Panc1 (cell line): ENCODE results near the gene MLNR. TPM values are rescaled to one million over a fixed set of nuclear protein-coding genes. Genes with fewer than 3 reads are reported as not detected.

Experiments used
- ATAC-seq: fragments of 200-7000 bp; cut with Tn5 transposase; 2 replicates; pipeline ENCODE4 v1.9.1; 2020; ENCODE audit warnings: mild to moderate bottlenecking, moderate library complexity
- BruUV-seq: library from RNA; stranded (reverse); fragments of 400-500 nt; replicated peaks from 2 replicates; lab custom pipeline; 2021; lab: Mats Ljungman, UMichigan
- CTCF ChIA-PET: fragments of 300-600 bp; sonication (Branson Sonifier 250); formaldehyde crosslinking; loops from one replicate; lab custom pipeline; 2022; ENCODE audit warnings: antibody characterized with exemption; lab: Charles Lee
- POLR2A ChIA-PET: fragments of 300-600 bp; sonication (Branson Sonifier 250); formaldehyde crosslinking; loops from one replicate; lab custom pipeline; 2022; ENCODE audit warnings: antibody characterized with exemption; lab: Charles Lee
- DNase-seq: peaks from one replicate; pipeline ENCODE4 v3.0.0-alpha.2; 2010; ENCODE audit warnings: low read depth, low spot score
- H3K27ac ChIP-seq: 2 replicates; pipeline ENCODE4 v1.5.1; 2011; ENCODE audit warnings: mild to moderate bottlenecking, low read length, inconsistent platforms
- H3K27me3 ChIP-seq: fragments of 200-500 bp; sonication (Bioruptor generic); 2 replicates; pipeline ENCODE4 v1.6.0; 2014; ENCODE audit warnings: low read length, inconsistent platforms; ENCODE audit not compliant: control insufficient read depth, insufficient read depth
- H3K36me3 ChIP-seq: fragments of 200-500 bp; sonication (Bioruptor generic); 2 replicates; pipeline ENCODE4 v1.5.1; 2014; ENCODE audit warnings: inconsistent platforms, mild to moderate bottlenecking, low read length, moderate library complexity; ENCODE audit not compliant: control insufficient read depth, insufficient read depth
- H3K4me1 ChIP-seq: 2 replicates; pipeline ENCODE4 v1.5.1; 2011; ENCODE audit warnings: inconsistent platforms, mild to moderate bottlenecking, low read length, moderate library complexity; ENCODE audit not compliant: control insufficient read depth, insufficient read depth
- H3K4me3 ChIP-seq, 2 experiments: 2 replicates each; pipeline ENCODE4 v1.5.1; 2011 to 2012; ENCODE audit warnings: low read depth in 2 of 2, low read length in 2 of 2, mild to moderate bottlenecking in 2 of 2, inconsistent platforms in 1 of 2, moderate library complexity in 1 of 2
- H3K9me3 ChIP-seq: fragments of 200-500 bp; sonication (Bioruptor generic); 2 replicates; pipeline ENCODE4 v1.5.1; 2014; ENCODE audit warnings: low read depth, mild to moderate bottlenecking, inconsistent platforms, low read length, moderate library complexity; ENCODE audit not compliant: control insufficient read depth, insufficient read depth
- CTCF ChIP-seq: fragments of 450-650 bp; IDR thresholded peaks from 2 replicates; pipeline ENCODE4 v1.5.1; 2017; ENCODE audit warnings: mild to moderate bottlenecking
- POLR2AphosphoS5 ChIP-seq: IDR thresholded peaks from 2 replicates; pipeline ENCODE4 v1.6.1; 2012; ENCODE audit warnings: mild to moderate bottlenecking, low read depth, low read length, moderate library complexity
- SIN3A ChIP-seq: IDR thresholded peaks from 2 replicates; pipeline ENCODE4 v1.6.1; 2012; ENCODE audit warnings: low read depth, mild to moderate bottlenecking, low read length, moderate library complexity, borderline replicate concordance; ENCODE audit not compliant: insufficient read depth
- TCF7L2 ChIP-seq: IDR thresholded peaks from 2 replicates; pipeline ENCODE4 v1.6.1; 2011; ENCODE audit warnings: mild to moderate bottlenecking, low read depth, low read length, inconsistent platforms
- in situ Hi-C: cut with HindIII; loops from 2 replicates; pipeline ENCODE4 v1.10.0; 2016; ENCODE audit warnings: low sequenced_read_pairs, low pct_unique_long_range_greater_than_20kb
- intact Hi-C: fragments of 100-400 bp; cut with micrococcal nuclease; formaldehyde crosslinking; loops from one replicate; pipeline ENCODE4 v1.10.0; 2022; ENCODE audit not compliant: unreplicated experiment
- total RNA-seq: library from RNA; stranded (reverse); gene quantifications from one replicate; pipeline ENCODE4 v1.2.1, GENCODE V29; 2021; ENCODE audit not compliant: unreplicated experiment
- TF ChIP-seq, protein P1 (sequence below), 2 experiments: IDR thresholded peaks; 2 replicates each; pipeline ENCODE4 v1.6.1; 2011 to 2012; ENCODE audit warnings: low read depth in 2 of 2, control low read depth in 1 of 2, low read length in 1 of 2, mild to moderate bottlenecking in 1 of 2, moderate library complexity in 1 of 2; ENCODE audit not compliant: insufficient read depth in 1 of 2

Gene MLNR
- total RNA-seq, 1 experiment from 2014 or later: 0.62 TPM

DNA sequence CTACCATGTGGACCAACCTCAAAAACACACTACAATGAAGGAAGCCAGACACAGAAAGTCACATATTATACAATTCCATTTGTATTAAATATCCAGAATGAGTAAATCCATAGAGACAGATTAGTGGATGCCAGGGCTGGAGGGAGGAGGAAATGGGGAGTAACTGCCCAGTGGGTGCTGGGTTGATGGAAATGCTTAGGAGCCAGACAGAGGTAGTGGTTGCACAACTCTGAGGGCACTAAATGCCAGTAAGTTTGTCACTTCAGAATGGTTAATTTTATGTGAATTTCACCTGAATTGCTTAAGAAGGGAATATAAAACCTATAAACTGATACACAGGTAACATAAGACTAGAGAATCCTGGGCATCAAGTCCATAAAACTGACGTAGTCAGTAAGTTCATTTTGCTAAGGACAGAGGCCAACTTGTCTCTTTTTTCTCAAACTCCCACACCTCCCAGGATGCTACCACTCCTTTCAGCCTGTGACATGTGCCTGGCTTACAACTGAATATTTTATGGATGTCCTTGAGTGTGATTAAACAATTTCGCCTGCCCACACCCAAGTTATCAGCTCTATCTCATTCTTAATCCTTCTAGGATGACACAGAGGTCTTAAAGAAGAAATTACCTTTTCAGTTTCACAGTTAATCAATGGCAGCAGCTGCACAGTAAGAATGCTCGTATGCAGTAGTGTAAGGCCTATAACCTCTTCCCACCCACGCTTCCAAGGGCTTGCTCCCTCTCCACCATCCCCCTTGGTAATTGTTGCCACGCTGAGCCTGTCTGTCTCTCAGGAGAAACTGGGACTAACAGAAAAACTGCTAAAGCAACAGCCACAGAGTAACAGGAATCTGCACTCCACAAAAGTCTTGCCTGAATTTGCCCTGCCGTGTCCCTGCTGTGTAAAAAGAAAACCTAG, 5.9 kb upstream of the MLNR start:
- no peak overlapping the region for H3K27ac ChIP-seq
- H3K27me3 ChIP-seq: no peaks in the 10 kb centered on the region
- BruUV-seq: no TSS peak
- no peaks in the 10 kb centered on the region for H3K36me3 ChIP-seq
- no peaks in the 10 kb centered on the region for H3K9me3 ChIP-seq
- ChIA-PET POLR2A (no interaction called here), CTCF (no interaction called here)
- TF ChIP-seq TCF7L2: no peak
- TF ChIP-seq POLR2AphosphoS5: no peak
- TF ChIP-seq, protein P1, sequence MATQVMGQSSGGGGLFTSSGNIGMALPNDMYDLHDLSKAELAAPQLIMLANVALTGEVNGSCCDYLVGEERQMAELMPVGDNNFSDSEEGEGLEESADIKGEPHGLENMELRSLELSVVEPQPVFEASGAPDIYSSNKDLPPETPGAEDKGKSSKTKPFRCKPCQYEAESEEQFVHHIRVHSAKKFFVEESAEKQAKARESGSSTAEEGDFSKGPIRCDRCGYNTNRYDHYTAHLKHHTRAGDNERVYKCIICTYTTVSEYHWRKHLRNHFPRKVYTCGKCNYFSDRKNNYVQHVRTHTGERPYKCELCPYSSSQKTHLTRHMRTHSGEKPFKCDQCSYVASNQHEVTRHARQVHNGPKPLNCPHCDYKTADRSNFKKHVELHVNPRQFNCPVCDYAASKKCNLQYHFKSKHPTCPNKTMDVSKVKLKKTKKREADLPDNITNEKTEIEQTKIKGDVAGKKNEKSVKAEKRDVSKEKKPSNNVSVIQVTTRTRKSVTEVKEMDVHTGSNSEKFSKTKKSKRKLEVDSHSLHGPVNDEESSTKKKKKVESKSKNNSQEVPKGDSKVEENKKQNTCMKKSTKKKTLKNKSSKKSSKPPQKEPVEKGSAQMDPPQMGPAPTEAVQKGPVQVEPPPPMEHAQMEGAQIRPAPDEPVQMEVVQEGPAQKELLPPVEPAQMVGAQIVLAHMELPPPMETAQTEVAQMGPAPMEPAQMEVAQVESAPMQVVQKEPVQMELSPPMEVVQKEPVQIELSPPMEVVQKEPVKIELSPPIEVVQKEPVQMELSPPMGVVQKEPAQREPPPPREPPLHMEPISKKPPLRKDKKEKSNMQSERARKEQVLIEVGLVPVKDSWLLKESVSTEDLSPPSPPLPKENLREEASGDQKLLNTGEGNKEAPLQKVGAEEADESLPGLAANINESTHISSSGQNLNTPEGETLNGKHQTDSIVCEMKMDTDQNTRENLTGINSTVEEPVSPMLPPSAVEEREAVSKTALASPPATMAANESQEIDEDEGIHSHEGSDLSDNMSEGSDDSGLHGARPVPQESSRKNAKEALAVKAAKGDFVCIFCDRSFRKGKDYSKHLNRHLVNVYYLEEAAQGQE (IDR thresholded peaks at IDR 0.05; ENCODE audit: insufficient read depth in 1 of 2, low read depth in 2 of 2, low read length in 1 of 2): no peak
- no peak for TF ChIP-seq SIN3A
- no peak for TF ChIP-seq CTCF
- ATAC-seq (no peak), DNase-seq (no peak)
- in situ Hi-C loops: no loop called here
- no peak overlapping the region for H3K4me3 ChIP-seq
- no peaks in the 10 kb centered on the region for H3K4me1 ChIP-seq
- intact Hi-C loops: no loop called here

GRCh38 chr13:49214917-49215376, 5.2 kb upstream of the MLNR start:
- ATAC-seq (no peak; the same call in 1 of the 2 replicates), DNase-seq (no peak)
- Histone ChIP-seq H3K4me1 (no peaks in the 10 kb centered on the region), H3K27me3 (no peaks in the 10 kb centered on the region), H3K9me3 (no peaks in the 10 kb centered on the region), H3K4me3 (no peak overlapping the region), H3K27ac (no peak overlapping the region), H3K36me3 (no peaks in the 10 kb centered on the region)
- in situ Hi-C loops (no loop called here), intact Hi-C loops (no loop called here)
- TF ChIP-seq CTCF: no peak
- no peak for TF ChIP-seq POLR2AphosphoS5
- TF ChIP-seq SIN3A: no peak
- TF ChIP-seq, protein P1 (IDR thresholded peaks at IDR 0.05; ENCODE audit: insufficient read depth in 1 of 2, low read depth in 2 of 2, low read length in 1 of 2): no peak
- TF ChIP-seq TCF7L2: no peak
- BruUV-seq: no TSS peak
- POLR2A ChIA-PET: no interaction called here
- CTCF ChIA-PET: no interaction called here
